Spinal cord (tissue), 10 donors: Measurements from ENCODE around the gene LEFTY1. TPM values are rescaled to one million over a fixed set of nuclear protein-coding genes. Genes with fewer than 3 reads are reported as not detected.
"Not testable (repeated sequence)": the region's sequence is repeated elsewhere in the genome, so short reads cannot be mapped to it uniquely, and the experiment has no call there.

Source experiments
- DNase-seq, 6 donors: peaks; one replicate each; pipeline versions ENCODE4 v3.0.0 to v3.0.0-alpha.2; 2013 to 2015; ENCODE audit warnings: low spot score in 6 of 6, low read depth in 4 of 6
- H3K27ac ChIP-seq: one replicate; pipeline ENCODE4 v1.5.1; 2013; ENCODE audit warnings: low read depth, low read length, control low read depth
- H3K27me3 ChIP-seq: one replicate; pipeline ENCODE4 v1.6.1; 2013; ENCODE audit warnings: low read length; ENCODE audit not compliant: control insufficient read depth, insufficient read depth
- H3K36me3 ChIP-seq: one replicate; pipeline ENCODE4 v1.6.1; 2013; ENCODE audit warnings: low read length; ENCODE audit not compliant: control insufficient read depth, insufficient read depth
- H3K4me1 ChIP-seq: one replicate; pipeline ENCODE4 v1.6.1; 2013; ENCODE audit warnings: low read length; ENCODE audit not compliant: control insufficient read depth, insufficient read depth
- H3K4me3 ChIP-seq: one replicate; pipeline ENCODE4 v1.5.1; 2013; ENCODE audit warnings: low read depth, low read length, control low read depth
- H3K9me3 ChIP-seq: one replicate; pipeline ENCODE4 v1.6.1; 2013; ENCODE audit warnings: low read length; ENCODE audit not compliant: control insufficient read depth, insufficient read depth
- WGBS: methylation state at CpG from one replicate; pipeline ENCODE4 v1.1.5; 2013; ENCODE audit warnings: missing lambda C conversion rate; ENCODE audit not compliant: insufficient coverage; 5-methylcytosine and 5-hydroxymethylcytosine counted together
- polyA plus RNA-seq, 2 donors: library from polyadenylated mRNA; unstranded; fragments of 120-200 nt; gene quantifications; one replicate each; pipeline ENCODE4 v1.2.1, GENCODE V29; 2013; ENCODE audit not compliant: insufficient read length in 2 of 2
- total RNA-seq, 2 donors: library from RNA; depleted of rRNA in 1 of 2; stranded (reverse); fragments of 120-200 nt in 1 of 2; fragments of >200 nt in 1 of 2; gene quantifications; one replicate each; pipeline versions ENCODE4 v1.2.3 to v1.2.4, GENCODE V29; 2013 to 2014
- donor health status: healthy.

LEFTY1 gene
- total and polyA plus RNA-seq, 4 donors, result 0.77 to 2.7 (median 1.7) TPM

- no peaks in the 10 kb centered on the region for H3K4me1 ChIP-seq
- peaks cover 5% of the 10 kb centered on the region for H3K27me3 ChIP-seq
- H3K36me3 ChIP-seq, result no peaks in the 10 kb centered on the region
- no peak overlapping the region for H3K27ac ChIP-seq
- 46% methylated on average over 4 of the region's 6 CpGs for WGBS
- no peak overlapping the region for H3K4me3 ChIP-seq
- H3K9me3 ChIP-seq, result no peaks in the 10 kb centered on the region
- no peak for DNase-seq
Measured at GRCh38 chr1:225890346-225891228, 1.6 kb upstream of the LEFTY1 start.

- H3K9me3 ChIP-seq, result no peaks in the 10 kb centered on the region
- no peak overlapping the region for H3K4me3 ChIP-seq
- H3K36me3 ChIP-seq, result no peaks in the 10 kb centered on the region
- no peak overlapping the region for H3K27ac ChIP-seq
- peaks cover 5% of the 10 kb centered on the region for H3K27me3 ChIP-seq
- WGBS, result 94% methylated on average over 5 of the region's 5 CpGs
- DNase-seq, result no peak
- H3K4me1 ChIP-seq, result no peaks in the 10 kb centered on the region
Measured at GRCh38 chr1:225889743-225890142, 797 bp upstream of the LEFTY1 start.

- peaks cover 4% of the 10 kb centered on the region for H3K4me1 ChIP-seq
- no peak overlapping the region for H3K4me3 ChIP-seq
- H3K36me3 ChIP-seq, result no peaks in the 10 kb centered on the region
- no peak for DNase-seq
- H3K27ac ChIP-seq, result no peak overlapping the region
- WGBS, result 85% methylated on average over 13 of the region's 18 CpGs
- peaks cover 5% of the 10 kb centered on the region for H3K27me3 ChIP-seq
- H3K9me3 ChIP-seq, result no peaks in the 10 kb centered on the region
Measured at GRCh38 chr1:225888289-225888897, 553 bp downstream of the LEFTY1 start.

- H3K9me3 ChIP-seq, DNase-seq, H3K4me3 ChIP-seq, H3K27me3 ChIP-seq, H3K27ac ChIP-seq, H3K36me3 ChIP-seq: not testable (repeated sequence)
- H3K4me1 ChIP-seq, result peaks cover 11% of the 10 kb centered on the region
- 20% methylated on average over 19 of the region's 56 CpGs for WGBS
Measured at GRCh38 chr1:225887554-225888288, 1.2 kb downstream of the LEFTY1 start.

GRCh38 chr1:225887030-225887314, 2.0 kb downstream of the LEFTY1 start:
- Histone ChIP-seq H3K27me3 (peaks cover 12% of the 10 kb centered on the region), H3K36me3 (no peaks in the 10 kb centered on the region), H3K4me1 (peaks cover 17% of the 10 kb centered on the region), H3K4me3 (no peak overlapping the region), H3K9me3 (no peaks in the 10 kb centered on the region), H3K27ac (no peak overlapping the region)
- no peak for DNase-seq
- WGBS, result 75% methylated on average over 2 of the region's 7 CpGs

- no peak for DNase-seq
- Histone ChIP-seq H3K27ac (no peak overlapping the region), H3K4me1 (peaks cover 23% of the 10 kb centered on the region), H3K36me3 (no peaks in the 10 kb centered on the region), H3K27me3 (peaks cover 18% of the 10 kb centered on the region), H3K9me3 (no peaks in the 10 kb centered on the region), H3K4me3 (no peak overlapping the region)
- 91% methylated on average over 16 of the region's 19 CpGs for WGBS
Measured at GRCh38 chr1:225886159-225887029, 2.6 kb downstream of the LEFTY1 start.

- peaks cover 32% of the 10 kb centered on the region for H3K4me1 ChIP-seq
- no peak overlapping the region for H3K4me3 ChIP-seq
- H3K27me3 ChIP-seq, result peaks cover 18% of the 10 kb centered on the region
- H3K27ac ChIP-seq, result no peak overlapping the region
- no peaks in the 10 kb centered on the region for H3K36me3 ChIP-seq
- no peak for DNase-seq
- WGBS, result 92% methylated on average over 6 of the region's 6 CpGs
- no peaks in the 10 kb centered on the region for H3K9me3 ChIP-seq
Measured at GRCh38 chr1:225885336-225885735, 3.6 kb downstream of the LEFTY1 start.

GRCh38 chr1:225883616-225884265, 5.2 kb downstream of the LEFTY1 start:
- WGBS, result 85% methylated on average over 3 of the region's 11 CpGs
- peaks cover 47% of the 10 kb centered on the region for H3K4me1 ChIP-seq
- no peaks in the 10 kb centered on the region for H3K9me3 ChIP-seq
- H3K36me3 ChIP-seq, result peaks cover 3% of the 10 kb centered on the region
- H3K27me3 ChIP-seq, result peaks cover 18% of the 10 kb centered on the region
- DNase-seq, result no peak
- H3K4me3 ChIP-seq, result no peak overlapping the region
- no peak overlapping the region for H3K27ac ChIP-seq
